Peyer's patch (tissue), 4 donors: ENCODE data around the gene GLI3. TPM values are rescaled to one million over a fixed set of nuclear protein-coding genes. Genes with fewer than 3 reads are reported as not detected.

Source experiments
- DNase-seq, 3 donors: peaks; one replicate each; pipeline ENCODE4 v3.0.0-alpha.2; 2017 to 2019
- H3K27ac ChIP-seq, 4 donors: fragments of 200-600 bp; sonication (generic); one replicate each; pipeline ENCODE4 v1.5.1; 2016 to 2019
- H3K27me3 ChIP-seq, 2 donors: fragments of 200-600 bp; sonication (generic); one replicate each; pipeline ENCODE4 v1.5.1; 2019
- H3K36me3 ChIP-seq, 3 donors: fragments of 200-600 bp; sonication (generic); one replicate each; pipeline ENCODE4 v1.5.1; 2016 to 2019
- H3K4me1 ChIP-seq, 4 donors: fragments of 200-600 bp; sonication (generic); one replicate each; pipeline ENCODE4 v1.5.1; 2016 to 2019
- H3K4me3 ChIP-seq, 4 donors: fragments of 200-600 bp; sonication (generic); 1 replicate in 3 of 4; 2 replicates in 1 of 4; pipeline ENCODE4 v1.5.1; 2016 to 2019; ENCODE audit warnings: mild to moderate bottlenecking in 1 of 4
- H3K9me3 ChIP-seq, 4 donors: fragments of 200-600 bp; sonication (generic); one replicate each; pipeline ENCODE4 v1.5.1; 2016 to 2019; ENCODE audit warnings: mild to moderate bottlenecking in 1 of 4
- POLR2A ChIP-seq, 2 donors: fragments of 450-650 bp; IDR thresholded peaks; one replicate each; pipeline ENCODE4 v1.5.1; 2017; ENCODE audit warnings: antibody characterized with exemption in 2 of 2, mild to moderate bottlenecking in 2 of 2, moderate library complexity in 2 of 2
- total RNA-seq, 4 donors: library from RNA; depleted of rRNA; stranded (reverse); fragments of >200 nt; gene quantifications; one replicate each; pipeline ENCODE4 v1.1.0, GENCODE V29; 2016
- TF ChIP-seq, protein P1 (sequence below), 6 experiments: fragments of 450-650 bp in 4 of 6; fragments of 200-600 bp in 2 of 6; sonication (generic) in 1 of 6; IDR thresholded peaks; one replicate each; pipeline ENCODE4 v1.5.1; 2017 to 2019; ENCODE audit warnings: antibody characterized with exemption in 6 of 6, mild to moderate bottlenecking in 3 of 6, moderate library complexity in 1 of 6

Gene GLI3
- total RNA-seq, 4 donors from 2014 or later = 0.53 to 30.5 (median 3.1) TPM

DNA sequence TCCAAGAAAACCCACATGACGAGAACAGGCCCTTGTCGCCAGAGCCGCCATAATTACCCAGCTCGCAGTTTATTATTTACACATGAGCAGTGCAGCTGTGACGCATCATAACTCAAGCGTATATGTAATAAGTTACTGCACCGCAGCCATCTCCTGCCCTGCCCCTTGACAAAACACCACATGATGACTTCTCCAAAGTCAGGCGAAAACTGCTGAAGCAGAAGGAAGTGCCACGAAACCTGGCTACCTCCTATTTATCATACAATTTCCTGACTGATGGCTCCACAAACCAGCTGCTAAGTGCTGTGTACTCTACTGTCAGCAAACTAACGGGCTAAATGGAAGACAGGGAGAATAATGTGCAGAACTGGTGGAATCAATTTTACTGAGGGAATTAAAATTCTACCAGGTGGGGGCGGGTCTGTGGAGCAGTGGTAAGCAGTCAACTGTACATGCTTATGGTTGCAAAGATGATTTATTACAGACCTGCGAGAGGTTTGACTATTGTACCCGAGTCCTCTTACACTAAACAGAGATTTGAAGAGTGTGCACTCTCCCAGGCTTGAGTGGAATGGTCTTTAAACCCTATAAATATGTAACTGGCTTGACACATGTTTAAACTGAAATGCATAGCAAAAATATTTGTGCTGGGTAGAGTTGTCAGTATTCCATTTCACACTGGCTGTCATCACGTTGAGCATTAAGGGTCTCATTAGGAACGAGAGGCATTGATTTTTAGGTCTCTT is 156.0 kb downstream of the GLI3 start:
- H3K9me3 ChIP-seq = no peaks in the 10 kb centered on the region
- H3K27ac ChIP-seq = no peak overlapping the region
- no peak for DNase-seq
- no peak for TF ChIP-seq POLR2A (IDR thresholded peaks at IDR 0.05)
- TF ChIP-seq, protein P1, sequence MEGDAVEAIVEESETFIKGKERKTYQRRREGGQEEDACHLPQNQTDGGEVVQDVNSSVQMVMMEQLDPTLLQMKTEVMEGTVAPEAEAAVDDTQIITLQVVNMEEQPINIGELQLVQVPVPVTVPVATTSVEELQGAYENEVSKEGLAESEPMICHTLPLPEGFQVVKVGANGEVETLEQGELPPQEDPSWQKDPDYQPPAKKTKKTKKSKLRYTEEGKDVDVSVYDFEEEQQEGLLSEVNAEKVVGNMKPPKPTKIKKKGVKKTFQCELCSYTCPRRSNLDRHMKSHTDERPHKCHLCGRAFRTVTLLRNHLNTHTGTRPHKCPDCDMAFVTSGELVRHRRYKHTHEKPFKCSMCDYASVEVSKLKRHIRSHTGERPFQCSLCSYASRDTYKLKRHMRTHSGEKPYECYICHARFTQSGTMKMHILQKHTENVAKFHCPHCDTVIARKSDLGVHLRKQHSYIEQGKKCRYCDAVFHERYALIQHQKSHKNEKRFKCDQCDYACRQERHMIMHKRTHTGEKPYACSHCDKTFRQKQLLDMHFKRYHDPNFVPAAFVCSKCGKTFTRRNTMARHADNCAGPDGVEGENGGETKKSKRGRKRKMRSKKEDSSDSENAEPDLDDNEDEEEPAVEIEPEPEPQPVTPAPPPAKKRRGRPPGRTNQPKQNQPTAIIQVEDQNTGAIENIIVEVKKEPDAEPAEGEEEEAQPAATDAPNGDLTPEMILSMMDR (IDR thresholded peaks at IDR 0.05) = no peak
- H3K36me3 ChIP-seq = no peaks in the 10 kb centered on the region
- no peaks in the 10 kb centered on the region for H3K27me3 ChIP-seq
- no peak overlapping the region for H3K4me3 ChIP-seq
- no peaks in the 10 kb centered on the region for H3K4me1 ChIP-seq

DNA sequence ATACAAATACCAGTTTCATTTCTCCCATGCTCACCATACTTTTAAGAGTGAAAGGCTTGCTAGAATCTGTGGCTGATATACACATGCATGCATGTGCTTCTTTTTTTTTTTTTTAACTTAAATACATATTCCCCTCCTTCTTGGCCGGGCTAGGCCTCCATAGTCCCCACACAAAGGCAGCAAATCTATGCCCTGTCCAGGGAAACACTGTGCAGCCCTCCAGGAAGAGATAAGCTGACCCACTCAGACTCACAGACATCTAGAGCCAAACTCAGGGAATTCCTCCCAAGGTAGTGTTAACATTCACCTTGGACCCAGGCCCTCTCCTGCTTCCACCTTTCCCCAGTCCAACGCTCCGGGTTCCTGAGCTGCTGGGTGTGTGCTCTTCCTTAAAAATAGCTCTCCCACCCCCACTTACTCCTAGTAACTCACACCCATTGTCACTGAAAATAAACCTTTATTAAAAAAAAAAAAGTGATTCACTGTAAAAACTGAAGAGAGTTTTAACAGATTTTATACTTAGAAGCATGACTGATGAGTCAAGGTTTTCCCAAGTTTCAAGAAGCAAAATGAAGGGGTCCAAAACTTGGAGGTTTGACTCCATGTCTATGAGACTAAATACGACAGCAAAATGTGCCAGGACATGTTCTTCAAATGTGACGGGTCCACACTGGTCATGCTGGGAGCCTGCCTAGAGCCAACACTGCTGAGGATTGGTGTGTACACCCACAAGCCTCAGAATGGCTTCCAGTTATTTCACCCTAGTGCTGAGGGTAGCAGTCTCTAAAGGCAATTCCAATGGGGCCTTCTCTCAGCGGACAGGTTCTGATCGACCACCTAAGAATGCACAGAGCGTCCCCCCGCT is 159.5 kb downstream of the GLI3 start:
- Histone ChIP-seq H3K4me1 (no peaks in the 10 kb centered on the region), H3K27ac (no peak overlapping the region), H3K36me3 (no peaks in the 10 kb centered on the region), H3K9me3 (no peaks in the 10 kb centered on the region), H3K27me3 (no peaks in the 10 kb centered on the region), H3K4me3 (no peak overlapping the region)
- TF ChIP-seq, protein P1 (IDR thresholded peaks at IDR 0.05) = no peak
- no peak for TF ChIP-seq POLR2A (IDR thresholded peaks at IDR 0.05)
- DNase-seq = no peak

DNA sequence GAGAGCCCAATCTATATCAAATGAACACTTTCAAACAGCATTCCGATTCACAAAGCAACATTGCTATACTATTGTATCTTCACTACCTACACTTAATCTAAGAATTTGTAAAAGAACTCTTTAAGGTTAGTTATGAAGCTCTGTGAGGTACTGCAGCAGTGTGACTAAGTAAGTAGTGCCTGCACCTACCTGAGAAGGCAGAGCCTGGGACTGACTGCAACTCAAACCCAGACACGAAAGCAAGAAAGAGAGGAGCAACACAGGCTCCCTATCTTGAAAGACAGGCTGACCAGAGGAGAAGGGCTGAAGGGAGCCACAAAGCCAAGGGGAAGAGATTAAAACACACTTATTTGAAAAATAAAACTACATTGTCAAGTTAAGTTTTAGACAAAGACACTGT is 160.1 kb downstream of the GLI3 start:
- no peak for DNase-seq
- H3K27me3 ChIP-seq = no peaks in the 10 kb centered on the region
- no peaks in the 10 kb centered on the region for H3K9me3 ChIP-seq
- TF ChIP-seq, protein P1 (IDR thresholded peaks at IDR 0.05) = no peak
- no peak for TF ChIP-seq POLR2A (IDR thresholded peaks at IDR 0.05)
- H3K4me3 ChIP-seq = no peak overlapping the region
- no peaks in the 10 kb centered on the region for H3K36me3 ChIP-seq
- no peaks in the 10 kb centered on the region for H3K4me1 ChIP-seq
- no peak overlapping the region for H3K27ac ChIP-seq

DNA sequence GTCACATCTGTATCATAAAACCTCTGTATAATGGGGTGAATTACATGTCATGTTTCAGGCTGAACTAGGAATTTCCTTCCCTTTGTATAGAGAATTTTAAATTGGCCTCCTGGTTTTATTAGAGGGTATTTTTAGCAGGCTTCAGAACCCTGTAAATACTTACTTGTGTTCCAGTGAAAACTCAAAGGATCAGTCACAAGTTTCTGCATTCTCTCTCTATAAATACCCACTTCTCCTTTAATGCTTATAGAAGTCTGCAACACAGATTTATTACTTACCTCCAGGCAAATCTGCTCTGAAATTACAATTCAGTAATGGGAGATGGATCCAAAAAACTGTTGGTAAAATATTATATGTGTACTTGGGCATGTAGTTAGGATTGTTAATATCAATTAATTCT is 161.6 kb downstream of the GLI3 start:
- no peak overlapping the region for H3K4me3 ChIP-seq
- no peak for DNase-seq
- no peak for TF ChIP-seq POLR2A (IDR thresholded peaks at IDR 0.05)
- TF ChIP-seq, protein P1 (IDR thresholded peaks at IDR 0.05) = no peak
- H3K27ac ChIP-seq = no peak overlapping the region
- H3K4me1 ChIP-seq = no peaks in the 10 kb centered on the region
- no peaks in the 10 kb centered on the region for H3K27me3 ChIP-seq
- H3K9me3 ChIP-seq = no peaks in the 10 kb centered on the region
- H3K36me3 ChIP-seq = no peaks in the 10 kb centered on the region

DNA sequence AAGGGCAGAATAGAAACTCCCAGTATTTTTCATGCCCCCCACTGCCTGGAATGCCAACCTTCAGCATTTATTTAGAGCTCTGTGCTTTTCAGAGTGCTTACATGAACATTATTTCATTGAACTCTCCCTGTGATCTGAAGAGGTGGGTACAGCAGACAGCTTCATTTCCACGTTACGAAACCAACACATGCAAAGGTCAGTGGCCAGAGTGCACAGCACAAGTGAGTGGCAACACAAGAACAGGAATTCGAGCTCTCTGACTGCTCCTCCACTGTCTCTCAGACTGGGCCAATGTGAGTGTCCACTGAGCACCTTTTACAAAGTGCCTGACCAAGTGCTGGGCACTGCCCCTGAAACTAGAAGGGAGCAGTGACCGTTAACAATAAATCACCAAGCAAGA is 162.9 kb downstream of the GLI3 start:
- no peaks in the 10 kb centered on the region for H3K27me3 ChIP-seq
- H3K36me3 ChIP-seq = no peaks in the 10 kb centered on the region
- no peaks in the 10 kb centered on the region for H3K9me3 ChIP-seq
- H3K27ac ChIP-seq = no peak overlapping the region
- no peaks in the 10 kb centered on the region for H3K4me1 ChIP-seq
- TF ChIP-seq, protein P1 (IDR thresholded peaks at IDR 0.05) = no peak
- no peak for TF ChIP-seq POLR2A (IDR thresholded peaks at IDR 0.05)
- no peak for DNase-seq
- H3K4me3 ChIP-seq = no peak overlapping the region
